HL-60 (cell line): Measurements from ENCODE around the gene RTTN.

Source experiments
- GABPA ChIP-seq: IDR thresholded peaks from 2 replicates; pipeline ENCODE4 v1.6.1; 2012; ENCODE audit warnings: low read depth
- POLR2AphosphoS5 ChIP-seq: IDR thresholded peaks from 2 replicates; pipeline ENCODE4 v1.6.1; 2012; ENCODE audit warnings: low read depth
- SPI1 ChIP-seq: IDR thresholded peaks from 2 replicates; pipeline ENCODE4 v1.6.1; 2012; ENCODE audit warnings: low read depth, mild to moderate bottlenecking, borderline replicate concordance
- TF ChIP-seq, protein P1 (sequence below): IDR thresholded peaks from one replicate; pipeline ENCODE4 v1.5.1; 2011; ENCODE audit warnings: low read length, control low read depth, inconsistent platforms; ENCODE audit not compliant: insufficient read depth
- TF ChIP-seq, protein P2 (sequence below): IDR thresholded peaks from 2 replicates; pipeline ENCODE4 v1.6.1; 2012; ENCODE audit warnings: low read depth; ENCODE audit not compliant: insufficient replicate concordance

GRCh38 chr18:70195014-70195614, 10.4 kb downstream of the RTTN start:
- TF ChIP-seq, protein P1, sequence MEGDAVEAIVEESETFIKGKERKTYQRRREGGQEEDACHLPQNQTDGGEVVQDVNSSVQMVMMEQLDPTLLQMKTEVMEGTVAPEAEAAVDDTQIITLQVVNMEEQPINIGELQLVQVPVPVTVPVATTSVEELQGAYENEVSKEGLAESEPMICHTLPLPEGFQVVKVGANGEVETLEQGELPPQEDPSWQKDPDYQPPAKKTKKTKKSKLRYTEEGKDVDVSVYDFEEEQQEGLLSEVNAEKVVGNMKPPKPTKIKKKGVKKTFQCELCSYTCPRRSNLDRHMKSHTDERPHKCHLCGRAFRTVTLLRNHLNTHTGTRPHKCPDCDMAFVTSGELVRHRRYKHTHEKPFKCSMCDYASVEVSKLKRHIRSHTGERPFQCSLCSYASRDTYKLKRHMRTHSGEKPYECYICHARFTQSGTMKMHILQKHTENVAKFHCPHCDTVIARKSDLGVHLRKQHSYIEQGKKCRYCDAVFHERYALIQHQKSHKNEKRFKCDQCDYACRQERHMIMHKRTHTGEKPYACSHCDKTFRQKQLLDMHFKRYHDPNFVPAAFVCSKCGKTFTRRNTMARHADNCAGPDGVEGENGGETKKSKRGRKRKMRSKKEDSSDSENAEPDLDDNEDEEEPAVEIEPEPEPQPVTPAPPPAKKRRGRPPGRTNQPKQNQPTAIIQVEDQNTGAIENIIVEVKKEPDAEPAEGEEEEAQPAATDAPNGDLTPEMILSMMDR: no peak
- no peak for TF ChIP-seq POLR2AphosphoS5
- TF ChIP-seq, protein P2, sequence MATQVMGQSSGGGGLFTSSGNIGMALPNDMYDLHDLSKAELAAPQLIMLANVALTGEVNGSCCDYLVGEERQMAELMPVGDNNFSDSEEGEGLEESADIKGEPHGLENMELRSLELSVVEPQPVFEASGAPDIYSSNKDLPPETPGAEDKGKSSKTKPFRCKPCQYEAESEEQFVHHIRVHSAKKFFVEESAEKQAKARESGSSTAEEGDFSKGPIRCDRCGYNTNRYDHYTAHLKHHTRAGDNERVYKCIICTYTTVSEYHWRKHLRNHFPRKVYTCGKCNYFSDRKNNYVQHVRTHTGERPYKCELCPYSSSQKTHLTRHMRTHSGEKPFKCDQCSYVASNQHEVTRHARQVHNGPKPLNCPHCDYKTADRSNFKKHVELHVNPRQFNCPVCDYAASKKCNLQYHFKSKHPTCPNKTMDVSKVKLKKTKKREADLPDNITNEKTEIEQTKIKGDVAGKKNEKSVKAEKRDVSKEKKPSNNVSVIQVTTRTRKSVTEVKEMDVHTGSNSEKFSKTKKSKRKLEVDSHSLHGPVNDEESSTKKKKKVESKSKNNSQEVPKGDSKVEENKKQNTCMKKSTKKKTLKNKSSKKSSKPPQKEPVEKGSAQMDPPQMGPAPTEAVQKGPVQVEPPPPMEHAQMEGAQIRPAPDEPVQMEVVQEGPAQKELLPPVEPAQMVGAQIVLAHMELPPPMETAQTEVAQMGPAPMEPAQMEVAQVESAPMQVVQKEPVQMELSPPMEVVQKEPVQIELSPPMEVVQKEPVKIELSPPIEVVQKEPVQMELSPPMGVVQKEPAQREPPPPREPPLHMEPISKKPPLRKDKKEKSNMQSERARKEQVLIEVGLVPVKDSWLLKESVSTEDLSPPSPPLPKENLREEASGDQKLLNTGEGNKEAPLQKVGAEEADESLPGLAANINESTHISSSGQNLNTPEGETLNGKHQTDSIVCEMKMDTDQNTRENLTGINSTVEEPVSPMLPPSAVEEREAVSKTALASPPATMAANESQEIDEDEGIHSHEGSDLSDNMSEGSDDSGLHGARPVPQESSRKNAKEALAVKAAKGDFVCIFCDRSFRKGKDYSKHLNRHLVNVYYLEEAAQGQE: no peak
- no peak for TF ChIP-seq SPI1
- no peak for TF ChIP-seq GABPA
